GM21529 (cell line): ENCODE measurements around the gene APOA1.

Experiments used
- ATAC-seq: cut with Tn5 transposase; IDR thresholded peaks from one replicate; pipeline ENCODE4 v1.9.1; 2021; ENCODE audit not compliant: unreplicated experiment

The APOA1 gene

DNA sequence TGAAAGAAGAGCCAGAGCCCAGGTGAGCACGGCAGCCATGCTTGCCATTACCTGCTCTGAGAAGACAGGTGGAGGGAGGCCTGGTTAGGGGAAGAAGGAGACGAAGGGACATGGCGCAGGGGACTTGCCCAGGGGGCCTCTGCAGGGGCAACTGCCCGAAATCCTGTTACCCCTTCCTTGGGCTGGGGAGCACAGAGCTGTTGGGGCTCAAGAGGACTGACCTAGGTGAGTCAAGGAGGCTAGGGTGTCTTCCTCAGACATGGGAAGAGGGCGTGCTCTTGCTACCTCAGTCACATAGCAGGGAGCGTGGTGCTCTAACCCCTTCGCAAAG, 45.6 kb downstream of the APOA1 start, which contains the start of gene APOA5:
Gene APOA5, minus strand, starts transcription at position 67 of the 331 bp plus-strand sequence. Its CDS starts 19 bp downstream, at position 48.
- no peak for ATAC-seq

DNA sequence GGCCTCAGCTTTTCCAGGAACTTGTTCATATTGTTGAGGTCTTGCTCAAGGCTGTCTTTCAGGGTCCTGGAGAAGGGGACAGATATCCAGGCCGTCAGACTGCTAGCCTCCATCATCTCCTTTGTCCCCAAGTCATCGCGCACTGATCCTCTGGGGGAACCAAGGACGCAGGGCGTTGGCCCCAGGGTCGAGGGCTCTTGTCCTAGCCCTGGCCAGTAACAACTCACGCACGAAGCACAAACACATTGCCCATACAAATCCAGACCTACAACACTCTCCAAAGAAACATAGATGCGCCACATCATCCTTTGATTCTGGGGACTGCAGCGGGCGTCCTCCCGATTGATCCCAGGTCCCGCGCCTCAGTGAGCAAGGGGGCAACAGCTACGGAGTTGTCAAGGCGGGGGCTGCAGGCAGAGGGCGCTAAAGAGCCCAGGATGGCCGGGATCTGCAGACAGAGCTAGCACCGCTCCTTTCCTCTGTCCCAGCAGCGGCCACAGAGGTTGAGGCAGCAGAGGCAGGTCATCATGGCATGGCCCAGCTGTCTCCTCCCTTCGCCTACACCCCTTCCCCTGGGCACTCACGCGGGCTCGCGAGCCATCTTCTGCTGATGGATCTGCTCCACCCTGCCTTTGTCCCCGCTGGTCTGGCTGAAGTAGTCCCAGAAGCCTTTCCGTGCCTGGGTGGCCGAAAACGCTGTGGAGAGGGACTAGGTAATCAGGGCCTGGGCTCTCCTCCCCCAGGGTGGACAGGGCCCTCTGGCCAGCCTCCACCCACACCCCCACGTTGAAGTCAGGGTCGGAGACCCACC, 46.2 kb downstream of the APOA1 start:
- no peak for ATAC-seq

DNA sequence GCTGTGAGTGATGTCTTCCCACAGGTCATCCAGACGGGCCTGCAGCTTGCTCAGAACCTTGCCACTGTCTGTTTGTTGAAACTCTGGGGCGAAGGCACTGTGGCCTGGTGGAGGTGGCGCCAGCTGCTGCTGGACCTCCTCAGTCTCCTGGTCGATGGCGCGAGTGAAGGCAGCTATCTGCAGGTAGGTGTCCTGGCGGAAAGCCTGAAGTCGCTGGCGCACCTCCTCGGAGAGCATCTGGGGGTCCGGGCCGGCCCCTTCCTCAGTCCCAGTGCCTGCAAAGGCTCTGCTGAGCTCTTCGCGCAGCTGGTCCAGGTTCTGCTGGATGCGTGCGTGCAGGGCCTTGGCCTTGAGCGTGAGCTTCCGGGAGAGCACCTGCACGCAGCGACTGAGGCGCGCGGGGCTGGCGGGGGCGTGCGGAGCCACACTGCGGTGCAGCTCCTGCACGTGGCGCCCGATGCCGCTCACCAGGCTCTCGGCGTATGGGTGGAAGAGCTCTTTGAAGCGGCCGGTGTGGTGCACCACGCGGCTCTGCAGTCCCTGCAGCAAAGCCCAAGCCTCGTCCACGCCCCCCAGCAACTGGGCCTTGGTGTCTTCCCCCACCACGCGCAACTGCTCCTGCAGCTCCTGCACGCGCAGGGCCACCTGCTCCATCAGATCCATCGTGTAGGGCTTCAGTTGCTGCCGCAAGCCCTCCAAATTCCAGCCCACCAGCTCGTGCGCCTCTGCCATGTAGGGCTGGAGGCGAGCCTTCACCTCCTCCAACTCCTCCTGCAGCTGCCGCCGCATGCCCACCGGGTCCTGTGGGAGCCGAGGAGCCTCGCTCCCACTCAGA, 47.0 kb downstream of the APOA1 start:
- no peak for ATAC-seq

DNA sequence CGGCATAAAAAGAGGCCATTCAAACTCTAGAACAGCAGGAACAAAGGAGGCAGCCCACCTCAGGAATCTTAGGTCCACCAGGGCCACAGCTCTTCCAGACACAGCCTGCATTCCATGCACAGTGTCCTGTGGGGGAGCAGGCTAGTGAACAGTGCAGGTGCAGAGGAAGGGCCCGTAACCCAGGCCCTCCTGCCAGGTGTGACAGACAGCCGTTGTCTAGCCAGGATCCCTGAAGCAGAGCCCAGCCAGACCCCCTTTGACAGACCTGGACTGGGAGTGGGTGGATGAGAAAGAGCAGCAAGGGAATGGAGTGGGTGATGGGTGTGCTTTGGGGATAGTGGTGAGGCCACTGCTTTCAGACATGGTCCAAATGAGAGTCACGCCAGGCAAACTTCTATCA, 48.4 kb downstream of the APOA1 start:
- ATAC-seq: no peak

DNA sequence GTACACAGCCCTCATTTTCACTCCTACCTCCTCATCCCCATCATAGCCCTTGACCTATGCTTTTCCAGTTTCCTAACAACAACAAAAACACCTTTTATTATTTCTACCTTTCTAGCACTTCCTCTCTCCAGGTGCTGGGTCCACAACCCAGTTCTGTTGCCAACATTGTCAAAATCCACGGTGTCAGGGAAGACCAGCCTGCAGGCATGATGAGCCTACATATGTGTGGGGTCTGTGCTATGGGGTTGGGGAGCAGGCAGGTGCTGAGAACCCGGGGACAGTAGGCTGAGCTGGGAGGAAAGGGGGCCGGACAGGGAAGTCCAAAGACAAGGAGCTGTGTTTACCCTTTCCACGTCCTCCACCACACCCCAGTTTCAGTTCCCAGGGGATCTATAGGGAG, 48.9 kb downstream of the APOA1 start:
- no peak for ATAC-seq

DNA sequence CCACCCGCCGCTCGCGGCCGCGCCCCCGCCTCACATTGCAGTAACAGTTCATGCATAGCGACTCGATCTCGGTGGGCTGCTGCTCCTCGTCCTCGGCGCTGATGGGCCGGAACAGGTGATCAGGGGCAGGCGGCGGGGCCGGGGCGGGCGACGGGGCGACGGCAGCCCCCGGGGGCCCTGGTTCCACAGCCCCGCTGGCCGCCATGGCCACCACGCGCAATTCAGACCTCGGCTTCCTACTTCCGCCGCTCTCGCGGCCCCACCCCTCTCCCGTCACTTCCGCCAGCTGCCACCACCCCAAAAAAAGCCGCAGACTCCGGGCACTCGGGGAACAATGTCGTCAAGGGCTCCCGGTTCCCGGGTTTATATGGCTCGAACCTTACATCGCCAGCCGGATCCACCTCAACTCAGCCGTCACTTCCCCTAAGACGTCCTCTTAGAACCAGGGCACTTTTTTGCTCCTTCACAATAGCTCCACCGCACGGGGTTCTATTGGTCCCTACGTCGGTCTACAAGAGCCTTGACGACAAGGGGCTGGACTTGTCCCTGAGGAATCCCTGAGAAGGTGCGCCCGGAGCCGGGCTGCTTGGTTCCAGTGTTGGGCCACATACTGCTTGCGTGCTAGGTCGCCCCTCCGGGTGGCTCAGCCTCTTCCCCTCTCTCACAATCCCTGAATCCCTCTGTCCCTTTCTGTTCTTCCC, 49.5 kb downstream of the APOA1 start, which contains the start of gene ZPR1:
Gene ZPR1, minus strand, starts transcription at position 238 of the 701 bp plus-strand sequence. Its CDS starts 33 bp downstream, at position 205.
- peak; percentile 91 for ATAC-seq

DNA sequence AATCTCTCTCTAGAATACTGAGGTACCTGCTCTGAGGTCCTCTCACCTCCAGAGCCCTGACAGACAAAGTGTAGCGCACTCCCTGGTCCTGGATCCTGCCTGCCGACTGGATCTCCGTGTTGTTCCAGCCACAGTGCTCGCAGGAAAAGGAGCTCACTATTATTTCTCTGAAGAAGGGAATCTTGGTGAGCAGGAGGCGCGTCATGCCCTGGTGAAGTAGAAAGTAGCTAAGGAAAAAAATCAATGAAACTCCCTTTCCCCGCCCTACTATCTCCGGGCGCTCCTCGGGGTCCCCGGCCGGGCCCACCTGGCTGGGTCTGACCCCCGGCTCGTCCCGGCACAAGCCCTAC, 50.0 kb downstream of the APOA1 start:
- no peak for ATAC-seq

DNA sequence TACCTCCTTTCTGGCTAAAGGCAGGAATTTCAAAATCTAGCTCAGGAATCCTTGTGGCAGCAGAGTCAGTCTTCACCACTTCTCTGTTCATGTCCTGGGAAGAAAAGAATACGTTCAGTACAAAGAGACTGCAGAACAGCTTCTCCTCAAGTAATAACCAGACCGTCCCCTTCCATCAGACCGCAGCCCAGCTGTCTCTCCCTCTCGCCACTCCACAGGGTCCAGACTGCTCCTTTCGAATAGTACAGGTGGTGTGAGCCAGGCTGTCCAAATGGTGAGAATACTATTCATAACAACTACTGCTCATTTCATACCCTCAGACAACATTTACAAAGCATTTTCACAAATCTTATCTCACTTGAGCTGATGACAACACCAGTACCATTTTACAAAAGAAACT, 50.5 kb downstream of the APOA1 start:
- ATAC-seq: no peak

DNA sequence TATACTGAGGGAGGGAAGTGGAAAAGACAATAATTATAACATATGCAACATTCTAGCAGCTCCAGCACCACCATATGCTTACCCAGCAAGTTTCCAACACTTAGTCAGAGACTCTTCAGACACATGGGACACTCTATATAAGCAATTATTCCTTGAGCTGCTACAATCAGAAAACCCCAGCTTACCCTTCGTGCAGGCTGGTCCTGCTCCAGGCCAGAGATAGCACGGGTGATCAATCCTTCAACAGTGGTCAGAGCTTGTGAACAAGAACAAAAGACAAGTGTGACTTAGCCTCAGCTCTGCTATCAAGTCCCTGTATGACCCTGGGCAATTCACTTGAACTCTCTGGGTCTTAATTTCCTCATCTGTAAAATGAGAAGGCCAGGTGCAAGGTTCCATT, 51.1 kb downstream of the APOA1 start:
- ATAC-seq: no peak
